ENCODE measurements around the gene RPS24. TPM values are rescaled to one million over a fixed set of nuclear protein-coding genes. Genes with fewer than 3 reads are reported as not detected.

Gene RPS24
- total RNA-seq, 1 donor from 2014 or later = 1,022 TPM

DNA sequence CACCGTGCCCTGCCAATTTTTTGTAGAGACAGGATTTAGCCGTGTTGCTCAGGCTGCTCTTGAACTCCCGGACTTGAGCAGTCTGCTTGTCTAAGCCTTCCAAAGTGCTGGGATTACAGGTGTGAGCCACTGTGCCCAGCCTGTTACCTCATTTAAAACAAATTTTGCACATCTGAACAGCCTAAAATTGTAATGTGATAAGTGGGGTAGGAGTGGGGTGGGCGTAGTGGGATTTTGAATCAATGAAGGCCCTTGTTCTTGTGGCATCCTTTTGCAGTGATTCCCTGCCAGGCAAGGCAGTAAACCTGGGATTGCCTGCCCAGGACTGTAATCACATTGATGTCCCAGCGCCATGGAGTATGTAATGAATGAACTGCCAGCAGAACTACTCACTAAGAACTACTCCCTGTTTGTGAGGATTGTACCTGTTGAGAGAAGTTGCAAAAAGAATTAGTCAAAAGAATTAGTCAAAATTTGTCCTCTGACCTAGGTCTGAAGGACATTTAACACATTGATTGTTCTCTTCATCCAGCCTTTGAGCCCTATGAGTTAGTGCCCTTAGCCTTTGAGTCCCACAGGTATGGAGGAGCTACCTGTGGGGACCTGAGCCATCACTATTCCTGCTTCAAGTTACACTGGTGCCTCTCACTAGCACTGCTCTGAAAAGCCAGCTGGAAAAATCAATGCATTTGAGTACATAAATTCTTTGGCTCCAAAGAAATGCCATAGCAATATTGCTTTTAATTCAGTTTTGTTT is 5.3 kb downstream of the RPS24 start:
- Mint-ChIP-seq H3K27ac (ENCODE audit: unreplicated experiment) (no peak overlapping the region), H3K4me3 (ENCODE audit: unreplicated experiment) (no peak overlapping the region), H3K36me3 (ENCODE audit: unreplicated experiment) (peaks cover 51% of the 10 kb centered on the region), H3K9me3 (ENCODE audit: unreplicated experiment) (no peaks in the 10 kb centered on the region), H3K4me1 (ENCODE audit: unreplicated experiment) (peaks cover 46% of the 10 kb centered on the region), H3K27me3 (ENCODE audit: unreplicated experiment) (no peaks in the 10 kb centered on the region)
- DNase-seq (ENCODE audit: extremely low spot score, unreplicated experiment) = no peak
- TF ChIP-seq, protein P1, sequence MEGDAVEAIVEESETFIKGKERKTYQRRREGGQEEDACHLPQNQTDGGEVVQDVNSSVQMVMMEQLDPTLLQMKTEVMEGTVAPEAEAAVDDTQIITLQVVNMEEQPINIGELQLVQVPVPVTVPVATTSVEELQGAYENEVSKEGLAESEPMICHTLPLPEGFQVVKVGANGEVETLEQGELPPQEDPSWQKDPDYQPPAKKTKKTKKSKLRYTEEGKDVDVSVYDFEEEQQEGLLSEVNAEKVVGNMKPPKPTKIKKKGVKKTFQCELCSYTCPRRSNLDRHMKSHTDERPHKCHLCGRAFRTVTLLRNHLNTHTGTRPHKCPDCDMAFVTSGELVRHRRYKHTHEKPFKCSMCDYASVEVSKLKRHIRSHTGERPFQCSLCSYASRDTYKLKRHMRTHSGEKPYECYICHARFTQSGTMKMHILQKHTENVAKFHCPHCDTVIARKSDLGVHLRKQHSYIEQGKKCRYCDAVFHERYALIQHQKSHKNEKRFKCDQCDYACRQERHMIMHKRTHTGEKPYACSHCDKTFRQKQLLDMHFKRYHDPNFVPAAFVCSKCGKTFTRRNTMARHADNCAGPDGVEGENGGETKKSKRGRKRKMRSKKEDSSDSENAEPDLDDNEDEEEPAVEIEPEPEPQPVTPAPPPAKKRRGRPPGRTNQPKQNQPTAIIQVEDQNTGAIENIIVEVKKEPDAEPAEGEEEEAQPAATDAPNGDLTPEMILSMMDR (IDR thresholded peaks at IDR 0.05) = no peak

DNA sequence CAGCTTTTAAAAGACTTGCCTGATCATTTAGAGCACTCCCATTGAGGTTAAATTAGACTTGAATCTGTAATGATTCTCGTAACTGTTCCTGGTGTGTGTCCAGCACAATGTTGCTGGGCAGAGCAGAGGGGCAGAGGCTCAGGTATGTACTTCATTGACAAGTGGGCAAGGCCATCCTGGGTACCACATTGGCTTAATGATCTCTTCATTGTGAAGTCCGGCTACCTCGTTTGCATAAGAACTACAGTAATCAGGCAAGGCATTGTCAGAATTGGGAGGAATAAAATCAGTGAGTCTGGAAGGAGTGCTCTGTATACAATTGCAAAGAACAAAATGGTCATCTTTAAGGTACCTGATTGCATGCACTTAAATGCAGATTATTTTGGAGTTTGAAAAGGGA is 6.1 kb downstream of the RPS24 start:
- TF ChIP-seq, protein P1 (IDR thresholded peaks at IDR 0.05) = no peak
- no peaks in the 10 kb centered on the region for H3K27me3 Mint-ChIP-seq (ENCODE audit: unreplicated experiment)
- no peak overlapping the region for H3K27ac Mint-ChIP-seq (ENCODE audit: unreplicated experiment)
- H3K4me1 Mint-ChIP-seq (ENCODE audit: unreplicated experiment) = peaks cover 49% of the 10 kb centered on the region
- no peak overlapping the region for H3K4me3 Mint-ChIP-seq (ENCODE audit: unreplicated experiment)
- no peaks in the 10 kb centered on the region for H3K9me3 Mint-ChIP-seq (ENCODE audit: unreplicated experiment)
- DNase-seq (ENCODE audit: extremely low spot score, unreplicated experiment) = no peak
- peaks cover 51% of the 10 kb centered on the region for H3K36me3 Mint-ChIP-seq (ENCODE audit: unreplicated experiment)

DNA sequence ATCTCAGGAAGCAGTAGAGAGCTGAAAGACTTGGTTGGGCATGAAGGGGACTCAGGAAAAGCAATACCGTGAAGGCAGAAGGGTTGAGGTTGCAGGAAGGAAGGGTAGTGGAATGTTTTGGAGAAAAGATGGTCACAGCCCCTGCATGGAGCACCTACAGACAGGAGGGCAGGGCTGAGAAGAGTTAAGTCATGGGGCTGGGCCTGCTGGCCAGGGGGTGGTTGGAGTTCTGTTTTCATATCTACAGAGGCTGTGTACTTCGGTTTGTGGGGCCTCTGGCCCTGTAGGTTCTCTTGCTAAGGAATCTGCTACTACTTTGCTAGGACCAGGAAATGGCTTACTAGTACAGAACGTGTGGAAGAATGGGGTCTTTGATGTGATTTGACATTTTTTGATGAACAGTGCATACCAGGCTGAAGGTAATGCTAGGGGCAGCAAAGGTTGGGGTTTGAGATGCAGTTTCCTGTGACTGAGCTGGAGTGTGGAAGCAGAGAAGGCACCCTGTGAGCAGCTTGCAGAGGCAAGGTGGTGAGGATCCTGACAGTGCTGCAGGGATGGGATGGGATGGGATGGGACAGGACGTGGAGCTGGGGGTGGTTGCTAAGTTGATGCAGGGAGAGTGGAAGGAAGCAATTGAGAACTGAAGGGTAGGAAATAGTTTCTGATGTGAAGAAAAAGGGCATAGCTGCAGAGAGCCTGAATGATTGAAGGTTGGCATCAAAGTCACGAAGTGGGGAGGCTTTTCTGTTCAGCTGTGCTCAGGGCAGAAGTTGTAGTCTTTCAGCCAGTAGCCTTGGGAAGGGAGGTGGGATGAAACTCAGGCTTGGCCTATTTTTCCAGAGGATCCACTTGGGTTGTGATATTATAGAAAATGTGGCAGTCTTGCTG is 7.8 kb downstream of the RPS24 start:
- Mint-ChIP-seq H3K27me3 (ENCODE audit: unreplicated experiment) (no peaks in the 10 kb centered on the region), H3K36me3 (ENCODE audit: unreplicated experiment) (peaks cover 41% of the 10 kb centered on the region), H3K4me1 (ENCODE audit: unreplicated experiment) (peaks cover 44% of the 10 kb centered on the region), H3K4me3 (ENCODE audit: unreplicated experiment) (no peak overlapping the region), H3K27ac (ENCODE audit: unreplicated experiment) (peak overlapping the region; percentile 46), H3K9me3 (ENCODE audit: unreplicated experiment) (no peaks in the 10 kb centered on the region)
- DNase-seq (ENCODE audit: extremely low spot score, unreplicated experiment) = no peak
- TF ChIP-seq, protein P1 (IDR thresholded peaks at IDR 0.05) = no peak

DNA sequence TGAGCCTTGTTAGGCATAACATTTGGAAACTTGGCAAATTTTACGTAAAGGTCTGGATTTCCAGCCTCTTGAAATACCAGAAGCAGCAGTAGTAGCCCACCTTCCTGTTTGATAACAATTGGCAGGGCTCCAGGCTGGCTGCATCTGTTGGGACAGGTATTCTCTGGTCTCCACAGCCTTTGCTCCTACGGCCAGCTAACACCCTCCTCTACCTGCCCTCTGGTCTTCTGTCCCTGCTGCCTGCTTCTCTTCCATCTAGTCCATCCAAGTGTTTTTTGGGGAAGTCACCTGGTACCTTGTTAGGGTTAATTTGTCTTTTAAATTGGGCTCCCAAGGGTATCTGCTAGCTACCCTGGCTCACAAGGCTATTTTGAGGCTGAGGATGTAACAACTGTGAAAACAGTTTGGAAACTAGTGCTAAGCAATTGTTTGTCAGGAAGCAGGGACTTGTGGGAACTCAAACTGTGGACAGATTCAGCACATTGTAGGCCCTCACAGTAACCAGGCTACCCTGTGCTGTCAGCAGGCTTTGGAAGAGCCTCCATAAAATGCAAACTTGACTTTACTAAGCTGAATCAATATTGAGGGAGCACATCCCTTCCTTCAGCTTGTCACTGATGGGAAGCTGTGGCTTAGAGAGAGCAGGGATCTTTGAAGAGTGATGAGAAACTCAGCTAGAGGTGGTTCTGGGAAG is 8.5 kb downstream of the RPS24 start:
- TF ChIP-seq, protein P1 (IDR thresholded peaks at IDR 0.05) = no peak
- H3K36me3 Mint-ChIP-seq (ENCODE audit: unreplicated experiment) = peaks cover 34% of the 10 kb centered on the region
- no peak overlapping the region for H3K4me3 Mint-ChIP-seq (ENCODE audit: unreplicated experiment)
- H3K9me3 Mint-ChIP-seq (ENCODE audit: unreplicated experiment) = no peaks in the 10 kb centered on the region
- DNase-seq (ENCODE audit: extremely low spot score, unreplicated experiment) = no peak
- no peak overlapping the region for H3K27ac Mint-ChIP-seq (ENCODE audit: unreplicated experiment)
- H3K27me3 Mint-ChIP-seq (ENCODE audit: unreplicated experiment) = no peaks in the 10 kb centered on the region
- H3K4me1 Mint-ChIP-seq (ENCODE audit: unreplicated experiment) = peaks cover 38% of the 10 kb centered on the region
